ENCODE results near the gene CLEC19A. TPM values are rescaled to one million over a fixed set of nuclear protein-coding genes. Genes with fewer than 3 reads are reported as not detected.

The CLEC19A gene
- total and polyA plus RNA-seq, 10 donors = not detected

GRCh38 chr16:19238406-19238805, 47.1 kb upstream of the CLEC19A start:
- intact Hi-C loops (cut with DNase I; ENCODE audit: low total_unique reads) = no loop called here
- TF ChIP-seq POLR2AphosphoS5 (IDR thresholded peaks at IDR 0.05) (no peak), CTCF (IDR thresholded peaks at IDR 0.05 in 8 of 11, conservative IDR thresholded peaks at IDR 0.05 in 3 of 11) (no peak), POLR2A (IDR thresholded peaks at IDR 0.05) (no peak)
- DNase-seq = no peak
- H3K4me1 ChIP-seq = no peaks in the 10 kb centered on the region
- H3K27ac ChIP-seq = no peak overlapping the region
- WGBS, 5 donors = 79 to 89% (median 87%) methylated on average over 4 of the region's 4 CpGs
- H3K4me3 ChIP-seq = no peak overlapping the region
- H3K36me3 ChIP-seq = peaks cover 0 to 5% (median 0%) of the 10 kb centered on the region in 6 donors
- H3K27me3 ChIP-seq (replicated peaks in 1 of 7) = no peaks in the 10 kb centered on the region
- H3K9me3 ChIP-seq = peaks cover 4 to 72% (median 46%) of the 10 kb centered on the region in 8 donors

GRCh38 chr16:19239511-19240155, 45.9 kb upstream of the CLEC19A start:
- Histone ChIP-seq H3K4me1 (no peaks in the 10 kb centered on the region), H3K9me3 (peaks cover 4 to 61% (median 39%) of the 10 kb centered on the region in 8 donors), H3K36me3 (peaks cover 0 to 5% (median 0%) of the 10 kb centered on the region in 6 donors), H3K27ac (no peak overlapping the region), H3K27me3 (replicated peaks in 1 of 7) (no peaks in the 10 kb centered on the region), H3K4me3 (no peak overlapping the region)
- no peak for DNase-seq
- intact Hi-C loops (cut with DNase I; ENCODE audit: low total_unique reads) = no loop called here
- TF ChIP-seq CTCF (IDR thresholded peaks at IDR 0.05 in 8 of 11, conservative IDR thresholded peaks at IDR 0.05 in 3 of 11) = no peak
- no peak for TF ChIP-seq POLR2AphosphoS5 (IDR thresholded peaks at IDR 0.05)
- TF ChIP-seq POLR2A (IDR thresholded peaks at IDR 0.05) = no peak
- WGBS, 5 donors = 89 to 95% (median 93%) methylated on average over 13 of the region's 13 CpGs

- Histone ChIP-seq H3K27me3 (replicated peaks in 1 of 7) (peaks cover 0 to 6% (median 0%) of the 10 kb centered on the region in 7 donors), H3K27ac (no peak overlapping the region), H3K9me3 (peaks cover 0 to 52% (median 31%) of the 10 kb centered on the region in 8 donors), H3K36me3 (peaks cover 0 to 5% (median 0%) of the 10 kb centered on the region in 6 donors), H3K4me3 (no peak overlapping the region), H3K4me1 (no peaks in the 10 kb centered on the region)
- intact Hi-C loops (cut with DNase I; ENCODE audit: low total_unique reads) = no loop called here
- DNase-seq = no peak
- no peak for TF ChIP-seq CTCF (IDR thresholded peaks at IDR 0.05 in 8 of 11, conservative IDR thresholded peaks at IDR 0.05 in 3 of 11)
- TF ChIP-seq POLR2A (IDR thresholded peaks at IDR 0.05) = no peak
- TF ChIP-seq POLR2AphosphoS5 (IDR thresholded peaks at IDR 0.05) = no peak
- WGBS, 5 donors = 73 to 97% (median 92%) methylated on average over 6 to 7 of the region's 7 CpGs
Observed at GRCh38 chr16:19240494-19240893, 45.0 kb upstream of the CLEC19A start.

- intact Hi-C loops (cut with DNase I; ENCODE audit: low total_unique reads) = no loop called here
- no peak overlapping the region for H3K27ac ChIP-seq
- H3K27me3 ChIP-seq (replicated peaks in 1 of 7) = peaks cover 0 to 8% (median 0%) of the 10 kb centered on the region in 7 donors
- H3K4me1 ChIP-seq = no peaks in the 10 kb centered on the region
- H3K9me3 ChIP-seq = peaks cover 0 to 42% (median 21%) of the 10 kb centered on the region in 8 donors
- DNase-seq = no peak
- peaks cover 0 to 5% (median 0%) of the 10 kb centered on the region in 6 donors for H3K36me3 ChIP-seq
- no peak for TF ChIP-seq CTCF (IDR thresholded peaks at IDR 0.05 in 8 of 11, conservative IDR thresholded peaks at IDR 0.05 in 3 of 11)
- TF ChIP-seq POLR2AphosphoS5 (IDR thresholded peaks at IDR 0.05) = no peak
- no peak for TF ChIP-seq POLR2A (IDR thresholded peaks at IDR 0.05)
- 88 to 96% (median 93%) methylated on average over 5 to 11 of the region's 11 CpGs for WGBS, 5 donors
- H3K4me3 ChIP-seq = no peak overlapping the region
Observed at GRCh38 chr16:19241512-19241911, 44.0 kb upstream of the CLEC19A start.
